Measurements from ENCODE around the gene PHF2.

The PHF2 gene

GRCh38 chr9:93669116-93669957 is 93.0 kb downstream of the PHF2 start:
- Histone ChIP-seq H3K36me3 (ENCODE audit: low read length) (no peaks in the 10 kb centered on the region), H3F3A (ENCODE audit: insufficient read depth) (no peaks in the 10 kb centered on the region), H3K4me2 (ENCODE audit: low read depth, low read length, poor library complexity, severe bottlenecking) (no peak overlapping the region), H3K79me2 (ENCODE audit: insufficient read depth, low read length) (no peaks in the 10 kb centered on the region), H3K9me3 (ENCODE audit: insufficient read depth, low read length) (no peaks in the 10 kb centered on the region), H3K4me3 (ENCODE audit: insufficient read depth, low read length, poor library complexity, severe bottlenecking) (no peak overlapping the region), H3K27ac (ENCODE audit: low read depth, low read length) (no peak overlapping the region), H2AFZ (ENCODE audit: low read depth, low read length, severe bottlenecking) (no peak overlapping the region), H3K9me2 (replicated peaks; ENCODE audit: insufficient read depth, low read length) (no peaks in the 10 kb centered on the region), H3K27me3 (ENCODE audit: low read length) (no peaks in the 10 kb centered on the region), H3K9ac (ENCODE audit: low read length) (no peak overlapping the region), H4K20me1 (ENCODE audit: low read depth, low read length) (no peaks in the 10 kb centered on the region)
- TF ChIP-seq EZH2phosphoT487 (conservative IDR thresholded peaks at IDR 0.05; ENCODE audit: low read length) (no peak), CTCF (IDR thresholded peaks at IDR 0.05; ENCODE audit: insufficient read depth, low read length, poor library complexity, severe bottlenecking) (no peak)

GRCh38 chr9:93669958-93670207 is 93.5 kb downstream of the PHF2 start:
- H3K4me2 ChIP-seq (ENCODE audit: low read depth, low read length, poor library complexity, severe bottlenecking), result no peak overlapping the region
- no peaks in the 10 kb centered on the region for H4K20me1 ChIP-seq (ENCODE audit: low read depth, low read length)
- H3K4me3 ChIP-seq (ENCODE audit: insufficient read depth, low read length, poor library complexity, severe bottlenecking), result no peak overlapping the region
- no peaks in the 10 kb centered on the region for H3K9me3 ChIP-seq (ENCODE audit: insufficient read depth, low read length)
- no peaks in the 10 kb centered on the region for H3K9me2 ChIP-seq (replicated peaks; ENCODE audit: insufficient read depth, low read length)
- no peaks in the 10 kb centered on the region for H3K36me3 ChIP-seq (ENCODE audit: low read length)
- no peak overlapping the region for H2AFZ ChIP-seq (ENCODE audit: low read depth, low read length, severe bottlenecking)
- H3K27ac ChIP-seq (ENCODE audit: low read depth, low read length), result no peak overlapping the region
- no peak overlapping the region for H3K9ac ChIP-seq (ENCODE audit: low read length)
- H3K27me3 ChIP-seq (ENCODE audit: low read length), result no peaks in the 10 kb centered on the region
- no peaks in the 10 kb centered on the region for H3K79me2 ChIP-seq (ENCODE audit: insufficient read depth, low read length)
- no peaks in the 10 kb centered on the region for H3F3A ChIP-seq (ENCODE audit: insufficient read depth)
- TF ChIP-seq EZH2phosphoT487 (conservative IDR thresholded peaks at IDR 0.05; ENCODE audit: low read length), result no peak
- TF ChIP-seq CTCF (IDR thresholded peaks at IDR 0.05; ENCODE audit: insufficient read depth, low read length, poor library complexity, severe bottlenecking), result no peak

GRCh38 chr9:93670208-93671019 is 94.0 kb downstream of the PHF2 start:
- Histone ChIP-seq H3K4me3 (ENCODE audit: insufficient read depth, low read length, poor library complexity, severe bottlenecking) (no peak overlapping the region), H3K9me3 (ENCODE audit: insufficient read depth, low read length) (no peaks in the 10 kb centered on the region), H3K27ac (ENCODE audit: low read depth, low read length) (no peak overlapping the region), H3K27me3 (ENCODE audit: low read length) (no peaks in the 10 kb centered on the region), H3K36me3 (ENCODE audit: low read length) (no peaks in the 10 kb centered on the region), H3K9ac (ENCODE audit: low read length) (no peak overlapping the region), H2AFZ (ENCODE audit: low read depth, low read length, severe bottlenecking) (no peak overlapping the region), H4K20me1 (ENCODE audit: low read depth, low read length) (no peaks in the 10 kb centered on the region), H3F3A (ENCODE audit: insufficient read depth) (no peaks in the 10 kb centered on the region), H3K79me2 (ENCODE audit: insufficient read depth, low read length) (no peaks in the 10 kb centered on the region), H3K9me2 (replicated peaks; ENCODE audit: insufficient read depth, low read length) (no peaks in the 10 kb centered on the region), H3K4me2 (ENCODE audit: low read depth, low read length, poor library complexity, severe bottlenecking) (no peak overlapping the region)
- TF ChIP-seq CTCF (IDR thresholded peaks at IDR 0.05; ENCODE audit: insufficient read depth, low read length, poor library complexity, severe bottlenecking), result no peak
- TF ChIP-seq EZH2phosphoT487 (conservative IDR thresholded peaks at IDR 0.05; ENCODE audit: low read length), result no peak

All from SU-DHL-6 (cell line).